Glutamatergic neuron (in vitro differentiated cells): ENCODE results near the gene SLC17A6. TPM values are rescaled to one million over a fixed set of nuclear protein-coding genes. Genes with fewer than 3 reads are reported as not detected.

Experiments used
- DNase-seq: peaks from one replicate; pipeline ENCODE4 v3.0.0; 2022
- H3K27ac Mint-ChIP-seq: one replicate; pipeline ENCODE4 v1.8.0; 2020; ENCODE audit warnings: mild to moderate bottlenecking, mixed read lengths, inconsistent platforms; ENCODE audit not compliant: unreplicated experiment
- H3K27me3 Mint-ChIP-seq: one replicate; pipeline ENCODE4 v1.8.0; 2020; ENCODE audit warnings: mild to moderate bottlenecking, moderate library complexity, mixed read lengths, inconsistent platforms; ENCODE audit not compliant: unreplicated experiment
- H3K36me3 Mint-ChIP-seq: one replicate; pipeline ENCODE4 v1.8.0; 2020; ENCODE audit warnings: mild to moderate bottlenecking, mixed read lengths, inconsistent platforms; ENCODE audit not compliant: unreplicated experiment
- H3K4me1 Mint-ChIP-seq: one replicate; pipeline ENCODE4 v1.8.0; 2020; ENCODE audit warnings: mild to moderate bottlenecking, low read depth, mixed read lengths, inconsistent platforms; ENCODE audit not compliant: unreplicated experiment
- H3K4me3 Mint-ChIP-seq: one replicate; pipeline ENCODE4 v1.8.0; 2020; ENCODE audit warnings: mild to moderate bottlenecking, mixed read lengths, inconsistent platforms; ENCODE audit not compliant: unreplicated experiment
- H3K9me3 Mint-ChIP-seq: one replicate; pipeline ENCODE4 v1.8.0; 2020; ENCODE audit warnings: mild to moderate bottlenecking, moderate library complexity, mixed read lengths, inconsistent platforms; ENCODE audit not compliant: unreplicated experiment
- CTCF ChIP-seq: fragments of 200-600 bp; sonication (generic); IDR thresholded peaks from one replicate; pipeline ENCODE4 v1.5.0; 2021; ENCODE audit not compliant: partially characterized antibody, unreplicated experiment
- total RNA-seq: library from RNA; stranded (reverse); fragmentation: NEBNext Ultra II Directional; extraction: Animal tissue kit (Norgen Biotek cat#: 25700); gene quantifications from one replicate; pipeline ENCODE4 v1.2.1, GENCODE V29; 2021; ENCODE audit not compliant: unreplicated experiment

The SLC17A6 gene
- total RNA-seq, 1 donor from 2014 or later = 170 TPM

- no peaks in the 10 kb centered on the region for H3K36me3 Mint-ChIP-seq
- H3K9me3 Mint-ChIP-seq = peaks cover 3% of the 10 kb centered on the region
- no peak overlapping the region for H3K4me3 Mint-ChIP-seq
- peak overlapping the region; percentile 30 for H3K27ac Mint-ChIP-seq
- TF ChIP-seq CTCF = no peak
- H3K4me1 Mint-ChIP-seq = peaks cover 20% of the 10 kb centered on the region
- no peak for DNase-seq
- H3K27me3 Mint-ChIP-seq = no peaks in the 10 kb centered on the region
Observed at GRCh38 chr11:22359295-22359694, 21.1 kb downstream of the SLC17A6 start.

- H3K27me3 Mint-ChIP-seq = no peaks in the 10 kb centered on the region
Observed at GRCh38 chr11:22371160-22371559, 33.0 kb downstream of the SLC17A6 start.

GRCh38 chr11:22387126-22387525 is 48.9 kb downstream of the SLC17A6 start:
- Mint-ChIP-seq H3K4me1 (no peaks in the 10 kb centered on the region), H3K9me3 (no peaks in the 10 kb centered on the region), H3K27ac (no peak overlapping the region), H3K4me3 (no peak overlapping the region), H3K36me3 (no peaks in the 10 kb centered on the region), H3K27me3 (no peaks in the 10 kb centered on the region)
- no peak for TF ChIP-seq CTCF
- DNase-seq = no peak

More at GRCh38 chr11:22371160-22371559, 33.0 kb downstream of the SLC17A6 start:
- TF ChIP-seq CTCF = no peak
- Mint-ChIP-seq H3K4me1 (no peaks in the 10 kb centered on the region), H3K36me3 (no peaks in the 10 kb centered on the region), H3K27ac (no peak overlapping the region), H3K4me3 (no peak overlapping the region), H3K9me3 (peaks cover 2% of the 10 kb centered on the region)
- DNase-seq = no peak

- Mint-ChIP-seq H3K4me1 (no peaks in the 10 kb centered on the region), H3K4me3 (no peak overlapping the region), H3K27ac (no peak overlapping the region), H3K9me3 (no peaks in the 10 kb centered on the region), H3K27me3 (no peaks in the 10 kb centered on the region), H3K36me3 (no peaks in the 10 kb centered on the region)
- TF ChIP-seq CTCF = no peak
- no peak for DNase-seq
Observed at GRCh38 chr11:22389526-22390282, 51.5 kb downstream of the SLC17A6 start.

- no peaks in the 10 kb centered on the region for H3K27me3 Mint-ChIP-seq
- no peak for DNase-seq
- H3K9me3 Mint-ChIP-seq = no peaks in the 10 kb centered on the region
- TF ChIP-seq CTCF = no peak
- no peaks in the 10 kb centered on the region for H3K4me1 Mint-ChIP-seq
- H3K27ac Mint-ChIP-seq = no peak overlapping the region
- H3K4me3 Mint-ChIP-seq = no peak overlapping the region
- H3K36me3 Mint-ChIP-seq = no peaks in the 10 kb centered on the region
Observed at GRCh38 chr11:22390283-22390655, 52.1 kb downstream of the SLC17A6 start.
